ENCODE results near the gene PPP1R15A. TPM values are rescaled to one million over a fixed set of nuclear protein-coding genes. Genes with fewer than 3 reads are reported as not detected.
"Not testable (repeated sequence)": the region's sequence is repeated elsewhere in the genome, so short reads cannot be mapped to it uniquely, and the experiment has no call there.

PPP1R15A gene
- total RNA-seq, 1 experiment from 2014 or later, result 41.2 TPM

DNA sequence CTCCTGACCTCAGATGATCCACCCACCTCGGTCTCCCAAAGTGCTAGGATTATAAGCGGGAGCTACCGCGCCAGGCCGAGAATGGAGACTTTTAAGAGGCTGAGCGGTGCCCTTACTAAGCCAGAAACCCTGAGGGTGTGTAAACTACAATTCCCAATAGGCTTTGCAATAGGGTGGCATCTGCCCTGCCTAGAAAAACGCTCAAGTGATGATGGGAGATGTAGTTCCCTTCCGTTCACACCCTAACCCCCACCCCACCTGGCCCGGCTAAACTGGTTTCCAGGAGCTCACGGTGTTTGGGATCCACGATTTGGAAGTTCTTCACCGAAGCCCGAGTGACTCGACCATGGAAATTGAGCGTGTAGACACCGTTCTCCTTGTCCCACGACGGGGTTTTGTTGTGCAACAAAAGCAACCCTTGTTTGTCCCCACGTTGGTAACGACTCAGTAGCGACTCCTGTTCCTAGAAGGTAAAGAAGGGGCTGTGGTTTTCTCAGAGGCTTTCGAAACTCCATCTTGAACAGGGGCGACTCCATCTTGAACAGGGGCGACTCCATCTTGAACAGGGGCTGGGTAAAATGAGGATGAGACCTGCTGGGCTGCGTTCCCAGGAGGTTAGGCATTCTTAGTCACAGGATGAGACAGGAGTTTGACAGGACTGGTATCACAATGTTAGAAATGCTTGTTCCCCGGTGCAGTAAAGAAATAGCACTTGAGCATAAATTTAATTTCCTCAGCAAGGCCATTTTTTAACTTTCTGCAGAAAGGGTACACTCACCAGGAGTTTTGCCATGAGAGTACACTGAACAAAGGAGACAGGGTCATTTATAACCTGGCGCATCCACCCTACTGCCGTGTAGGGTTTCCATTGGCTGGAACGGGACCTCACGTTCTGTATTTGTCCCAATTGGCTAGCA, 9.8 kb downstream of the PPP1R15A start:
- DNase-seq (ENCODE audit: low spot score), result no peak
- intact Hi-C loops (cut with micrococcal nuclease; ENCODE audit: unreplicated experiment), result no loop called here
- no peaks in the 10 kb centered on the region for H3K27me3 ChIP-seq (replicated peaks; ENCODE audit: insufficient read depth, low read depth, low read length, poor library complexity)
- no peaks in the 10 kb centered on the region for H3K4me1 ChIP-seq (ENCODE audit: insufficient read depth, low read length, poor library complexity, severe bottlenecking)
- no peak overlapping the region for H3K4me3 ChIP-seq (ENCODE audit: low read depth, low read length, poor library complexity, severe bottlenecking)
- POLR2A ChIA-PET (ENCODE audit: low non-redundant PET), result no interaction called here
- no peak overlapping the region for H3K27ac ChIP-seq (ENCODE audit: low read depth, low read length, poor library complexity, severe bottlenecking)
- BruUV-seq (replicated peaks), result no TSS peak
- no peaks in the 10 kb centered on the region for H3K9me3 ChIP-seq (ENCODE audit: low read depth, low read length, poor library complexity, severe bottlenecking)
- TF ChIP-seq EZH2 (IDR thresholded peaks at IDR 0.05; ENCODE audit: borderline replicate concordance, low read depth, low read length, poor library complexity, severe bottlenecking) (no peak), CTCF (conservative IDR thresholded peaks at IDR 0.05; ENCODE audit: low read depth, low read length) (no peak)
- CTCF ChIA-PET, result interaction anchor here (0.5 kb wide), 1 partner anchor 97 kb away, joined by 3 read pairs; no protein-coding TSS in a partner anchor
- H3K36me3 ChIP-seq (ENCODE audit: insufficient read depth, low read length, poor library complexity, severe bottlenecking), result no peaks in the 10 kb centered on the region

- Histone ChIP-seq H3K27me3 (replicated peaks; ENCODE audit: insufficient read depth, low read depth, low read length, poor library complexity) (no peaks in the 10 kb centered on the region), H3K4me1 (ENCODE audit: insufficient read depth, low read length, poor library complexity, severe bottlenecking) (no peaks in the 10 kb centered on the region), H3K36me3 (ENCODE audit: insufficient read depth, low read length, poor library complexity, severe bottlenecking) (no peaks in the 10 kb centered on the region), H3K27ac (ENCODE audit: low read depth, low read length, poor library complexity, severe bottlenecking) (no peak overlapping the region), H3K4me3 (ENCODE audit: low read depth, low read length, poor library complexity, severe bottlenecking) (no peak overlapping the region), H3K9me3 (ENCODE audit: low read depth, low read length, poor library complexity, severe bottlenecking) (no peaks in the 10 kb centered on the region)
- intact Hi-C loops (cut with micrococcal nuclease; ENCODE audit: unreplicated experiment), result no loop called here
- CTCF ChIA-PET, result no interaction called here
- BruUV-seq (replicated peaks), result no TSS peak
- no peak for TF ChIP-seq EZH2 (IDR thresholded peaks at IDR 0.05; ENCODE audit: borderline replicate concordance, low read depth, low read length, poor library complexity, severe bottlenecking)
- TF ChIP-seq CTCF (conservative IDR thresholded peaks at IDR 0.05; ENCODE audit: low read depth, low read length), result no peak
- POLR2A ChIA-PET (ENCODE audit: low non-redundant PET), result no interaction called here
- no peak for DNase-seq (ENCODE audit: low spot score)
Observed at GRCh38 chr19:48883726-48884125, 11.5 kb downstream of the PPP1R15A start.

DNA sequence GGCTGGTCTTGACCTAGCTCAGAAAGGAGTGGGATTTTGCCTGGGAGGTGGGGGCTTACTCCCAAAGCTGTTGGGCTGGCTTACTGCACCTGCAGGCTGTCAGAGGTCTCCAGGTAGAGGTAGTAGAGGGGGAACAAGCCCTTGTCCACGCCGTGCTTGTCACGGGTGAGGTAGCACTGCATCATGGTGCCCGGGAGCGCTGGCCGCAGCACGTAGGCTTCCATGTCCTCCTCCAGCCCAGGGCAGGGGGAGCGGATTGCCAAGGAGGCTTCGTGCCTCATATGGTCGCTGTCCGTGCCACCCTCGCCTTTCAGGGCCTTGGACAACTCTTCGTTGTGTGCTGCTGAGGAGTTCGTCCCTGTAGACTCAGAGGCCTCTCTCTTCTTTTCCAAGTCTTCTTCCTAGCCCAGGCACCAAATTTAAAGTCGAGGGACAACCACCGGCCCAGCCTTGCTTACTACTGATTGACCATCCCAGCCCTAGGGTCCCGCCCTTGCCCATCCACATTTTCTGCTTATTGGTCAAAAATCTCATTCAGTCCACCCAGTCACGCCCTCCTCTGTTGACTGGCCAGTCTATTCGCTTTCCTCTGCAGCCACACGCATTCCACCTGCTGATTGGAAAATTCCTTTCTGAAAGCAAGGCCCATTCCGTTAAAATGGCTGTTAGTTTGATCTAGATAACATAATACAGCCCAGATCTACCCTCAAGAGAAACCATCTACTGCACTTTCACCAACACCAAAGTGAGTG, 15.8 kb downstream of the PPP1R15A start:
- Histone ChIP-seq H3K36me3 (ENCODE audit: insufficient read depth, low read length, poor library complexity, severe bottlenecking) (no peaks in the 10 kb centered on the region), H3K4me1 (ENCODE audit: insufficient read depth, low read length, poor library complexity, severe bottlenecking) (no peaks in the 10 kb centered on the region), H3K27ac (ENCODE audit: low read depth, low read length, poor library complexity, severe bottlenecking) (no peak overlapping the region), H3K9me3 (ENCODE audit: low read depth, low read length, poor library complexity, severe bottlenecking) (no peaks in the 10 kb centered on the region), H3K4me3 (ENCODE audit: low read depth, low read length, poor library complexity, severe bottlenecking) (no peak overlapping the region), H3K27me3 (replicated peaks; ENCODE audit: insufficient read depth, low read depth, low read length, poor library complexity) (no peaks in the 10 kb centered on the region)
- no peak for DNase-seq (ENCODE audit: low spot score)
- no TSS peak for BruUV-seq (replicated peaks)
- POLR2A ChIA-PET (ENCODE audit: low non-redundant PET), result no interaction called here
- CTCF ChIA-PET, result no interaction called here
- no peak for TF ChIP-seq CTCF (conservative IDR thresholded peaks at IDR 0.05; ENCODE audit: low read depth, low read length)
- no peak for TF ChIP-seq EZH2 (IDR thresholded peaks at IDR 0.05; ENCODE audit: borderline replicate concordance, low read depth, low read length, poor library complexity, severe bottlenecking)
- intact Hi-C loops (cut with micrococcal nuclease; ENCODE audit: unreplicated experiment), result no loop called here

GRCh38 chr19:48889496-48889895, 17.3 kb downstream of the PPP1R15A start:
- intact Hi-C loops (cut with micrococcal nuclease; ENCODE audit: unreplicated experiment); POLR2A ChIA-PET (ENCODE audit: low non-redundant PET); BruUV-seq (replicated peaks); H3K9me3 ChIP-seq (ENCODE audit: low read depth, low read length, poor library complexity, severe bottlenecking); H3K27me3 ChIP-seq (replicated peaks; ENCODE audit: insufficient read depth, low read depth, low read length, poor library complexity); H3K4me1 ChIP-seq (ENCODE audit: insufficient read depth, low read length, poor library complexity, severe bottlenecking); CTCF ChIA-PET; H3K27ac ChIP-seq (ENCODE audit: low read depth, low read length, poor library complexity, severe bottlenecking); DNase-seq (ENCODE audit: low spot score); H3K36me3 ChIP-seq (ENCODE audit: insufficient read depth, low read length, poor library complexity, severe bottlenecking); H3K4me3 ChIP-seq (ENCODE audit: low read depth, low read length, poor library complexity, severe bottlenecking): not testable (repeated sequence)
